Smooth muscle cell (in vitro differentiated cells): ENCODE data around the gene ITPR1. TPM values are rescaled to one million over a fixed set of nuclear protein-coding genes. Genes with fewer than 3 reads are reported as not detected.

Experiments
- DNase-seq: peaks from one replicate; lab custom pipeline; 2025; ENCODE audit not compliant: unreplicated experiment; lab: John Stamatoyannopoulos, UW
- H2AFZ ChIP-seq: fragments of 200-600 bp; sonication (generic); 2 replicates; pipeline ENCODE4 v1.6.0; 2016; ENCODE audit warnings: antibody characterized with exemption, low read depth, mild to moderate bottlenecking
- H3F3A ChIP-seq: fragments of 200-600 bp; sonication (generic); 2 replicates; pipeline ENCODE4 v1.6.0; 2017; ENCODE audit warnings: antibody characterized with exemption, low read depth
- H3K27ac ChIP-seq: fragments of 200-600 bp; sonication (generic); 2 replicates; pipeline ENCODE4 v1.5.1; 2016; ENCODE audit warnings: low read depth, mild to moderate bottlenecking
- H3K27me3 ChIP-seq: fragments of 200-600 bp; sonication (generic); 2 replicates; pipeline ENCODE4 v1.6.1; 2016; ENCODE audit warnings: low read depth, mild to moderate bottlenecking
- H3K36me3 ChIP-seq: fragments of 200-600 bp; sonication (generic); 2 replicates; pipeline ENCODE4 v1.5.1; 2016; ENCODE audit warnings: low read depth
- H3K4me1 ChIP-seq: fragments of 200-600 bp; sonication (generic); 2 replicates; pipeline ENCODE4 v1.5.1; 2016; ENCODE audit warnings: low read depth
- H3K4me2 ChIP-seq: fragments of 200-600 bp; sonication (generic); 2 replicates; pipeline ENCODE4 v1.6.0; 2016; ENCODE audit warnings: mild to moderate bottlenecking
- H3K4me3 ChIP-seq: fragments of 200-600 bp; sonication (generic); 2 replicates; pipeline ENCODE4 v1.5.1; 2016; ENCODE audit warnings: mild to moderate bottlenecking
- H3K79me2 ChIP-seq: fragments of 200-600 bp; sonication (generic); 2 replicates; pipeline ENCODE4 v1.6.0; 2016; ENCODE audit warnings: low read depth, mild to moderate bottlenecking
- H3K9ac ChIP-seq: fragments of 200-600 bp; sonication (generic); 2 replicates; pipeline ENCODE4 v1.6.0; 2016; ENCODE audit warnings: low read depth
- H3K9me3 ChIP-seq: fragments of 200-600 bp; sonication (generic); replicated peaks from 2 replicates; pipeline ENCODE4 v1.5.1; 2016; ENCODE audit warnings: low read depth
- H4K20me1 ChIP-seq: fragments of 200-600 bp; sonication (generic); 2 replicates; pipeline ENCODE4 v1.6.0; 2016; ENCODE audit warnings: low read depth
- CTCF ChIP-seq: fragments of 200-600 bp; sonication (generic); IDR thresholded peaks from 2 replicates; pipeline ENCODE4 v1.5.1; 2017; ENCODE audit warnings: borderline replicate concordance, mild to moderate bottlenecking, antibody characterized with exemption; ENCODE audit not compliant: insufficient read depth, poor library complexity, severe bottlenecking
- WGBS: methylation state at CpG from one replicate; pipeline ENCODE4 v1.1.7; 2016; ENCODE audit warnings: low lambda C conversion rate; 5-methylcytosine and 5-hydroxymethylcytosine counted together
- polyA plus RNA-seq: library from polyadenylated mRNA; unstranded; fragments of >200 nt; fragmentation: Nextera tagmentation; extraction: Ambion mirVana; gene quantifications from 2 replicates; pipeline ENCODE4 v1.2.1, GENCODE V29; 2016
- total RNA-seq: library from RNA; depleted of rRNA; stranded (reverse); fragments of >200 nt; gene quantifications from 2 replicates; pipeline ENCODE4 v1.2.3, GENCODE V29; 2014

Gene ITPR1
- total and polyA plus RNA-seq, 2 experiments from 2014 or later, result 16.4 to 28.6 TPM

DNA sequence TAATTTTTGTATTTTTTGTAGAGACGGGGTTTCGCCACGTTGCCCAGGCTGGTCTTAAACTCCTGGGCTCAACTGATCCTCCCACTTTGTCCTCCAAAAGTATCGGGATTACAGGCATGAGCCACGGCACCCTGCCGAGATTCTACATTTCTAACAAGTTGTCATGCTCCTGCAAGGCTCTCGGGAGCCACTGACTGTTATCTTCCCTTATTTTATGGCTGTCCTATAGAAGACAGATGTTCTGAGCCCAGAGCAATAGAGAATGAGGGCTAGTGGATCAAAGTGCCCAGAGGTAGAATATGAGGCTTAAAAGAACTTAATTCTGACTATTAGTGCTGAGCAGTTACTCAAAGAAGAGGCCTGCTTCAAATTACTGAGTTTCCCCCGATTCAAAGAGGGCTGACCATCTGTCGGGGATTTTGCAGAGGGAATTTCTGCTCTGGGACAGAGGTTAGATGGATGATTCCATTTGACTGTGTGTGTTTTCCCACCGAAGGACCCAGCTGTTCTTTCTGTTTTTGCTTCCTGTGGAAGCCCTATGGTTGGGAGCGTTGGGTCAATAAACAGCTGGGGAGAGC, 39.5 kb downstream of the ITPR1 start:
- no peak for TF ChIP-seq CTCF
- Histone ChIP-seq H3K27me3 (no peaks in the 10 kb centered on the region), H3K36me3 (no peaks in the 10 kb centered on the region), H3K4me2 (peak overlapping the region; percentile 4), H4K20me1 (no peaks in the 10 kb centered on the region), H3K27ac (no peak overlapping the region), H3K9me3 (no peaks in the 10 kb centered on the region), H3K9ac (no peak overlapping the region), H3K79me2 (no peaks in the 10 kb centered on the region), H3F3A (peaks cover 10% of the 10 kb centered on the region), H2AFZ (peak overlapping the region; percentile 32), H3K4me1 (peaks cover 11% of the 10 kb centered on the region), H3K4me3 (no peak overlapping the region)
- no peak for DNase-seq
- WGBS, result 27% methylated on average over 11 of the region's 11 CpGs

GRCh38 chr3:4533489-4534443, 40.6 kb downstream of the ITPR1 start:
- DNase-seq, result no peak
- Histone ChIP-seq H4K20me1 (no peaks in the 10 kb centered on the region), H2AFZ (peak overlapping the region; percentile 62), H3K9me3 (no peaks in the 10 kb centered on the region), H3K36me3 (no peaks in the 10 kb centered on the region), H3K27ac (no peak overlapping the region), H3K4me3 (no peak overlapping the region), H3K4me1 (peaks cover 11% of the 10 kb centered on the region), H3K79me2 (no peaks in the 10 kb centered on the region), H3K9ac (no peak overlapping the region), H3K4me2 (peak overlapping the region; percentile 78), H3F3A (peaks cover 10% of the 10 kb centered on the region), H3K27me3 (no peaks in the 10 kb centered on the region)
- no peak for TF ChIP-seq CTCF
- WGBS, result 39% methylated on average over 14 of the region's 14 CpGs

DNA sequence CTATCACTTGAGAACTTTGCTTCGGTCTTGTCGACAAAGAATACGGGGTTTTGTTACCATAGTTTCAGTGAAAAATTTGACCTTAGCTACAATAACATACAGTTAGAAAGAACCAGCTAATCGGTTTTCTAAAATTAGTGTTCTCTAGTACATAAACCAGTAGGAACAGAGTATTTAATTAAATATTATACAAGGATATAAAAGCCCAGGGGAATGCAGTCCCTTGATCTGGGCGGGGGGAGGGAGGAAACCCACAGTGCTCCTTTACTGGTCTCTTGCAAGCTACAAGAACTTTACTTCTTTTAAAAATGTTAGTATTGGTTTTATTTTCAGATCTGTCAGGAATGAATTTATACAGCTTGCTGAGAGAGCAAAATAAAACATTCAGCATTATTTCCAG, 41.8 kb downstream of the ITPR1 start:
- TF ChIP-seq CTCF, result no peak
- H3K27ac ChIP-seq, result no peak overlapping the region
- H2AFZ ChIP-seq, result no peak overlapping the region
- H3K4me3 ChIP-seq, result no peak overlapping the region
- H3K36me3 ChIP-seq, result no peaks in the 10 kb centered on the region
- H3K27me3 ChIP-seq, result no peaks in the 10 kb centered on the region
- H3K4me2 ChIP-seq, result no peak overlapping the region
- H3K4me1 ChIP-seq, result peaks cover 11% of the 10 kb centered on the region
- no peaks in the 10 kb centered on the region for H4K20me1 ChIP-seq
- H3K9ac ChIP-seq, result no peak overlapping the region
- no peak for DNase-seq
- H3K9me3 ChIP-seq, result no peaks in the 10 kb centered on the region
- WGBS, result 93% methylated on average over 5 of the region's 5 CpGs
- H3K79me2 ChIP-seq, result no peaks in the 10 kb centered on the region
- H3F3A ChIP-seq, result peaks cover 10% of the 10 kb centered on the region
